Motor neuron (in vitro differentiated cells): ENCODE results near the gene ADD1. TPM values are rescaled to one million over a fixed set of nuclear protein-coding genes. Genes with fewer than 3 reads are reported as not detected.

Experiments used
- ATAC-seq, 8 experiments: fragments of 200-7000 bp; cut with Tn5 transposase; replicated peaks in 6 of 8; 2 replicates each; pipeline ENCODE4 v1.8.0; 2021; ENCODE audit warnings: mild to moderate bottlenecking in 8 of 8, moderate library complexity in 8 of 8
- H3K27ac ChIP-seq, 2 donors: fragments of 250-450 bp; sonication (Bioruptor Pico); 2 replicates each; pipeline ENCODE4 v1.9.0; 2021; ENCODE audit warnings: antibody characterized with exemption in 2 of 2, mild to moderate bottlenecking in 2 of 2, moderate library complexity in 1 of 2
- H3K4me1 ChIP-seq, 2 donors: fragments of 250-450 bp; sonication (Bioruptor Pico); replicated peaks in 1 of 2; 2 replicates each; pipeline ENCODE4 v1.6.1; 2021; ENCODE audit warnings: antibody characterized with exemption in 2 of 2, mild to moderate bottlenecking in 2 of 2, moderate library complexity in 1 of 2
- H3K4me3 ChIP-seq, 5 donors: fragments of 250-450 bp; sonication (Bioruptor Pico); 2 replicates each; pipeline ENCODE4 v1.9.0; 2021; ENCODE audit warnings: antibody characterized with exemption in 5 of 5, mild to moderate bottlenecking in 5 of 5, moderate library complexity in 4 of 5
- WGBS, 10 experiments: fragments of 450-650 bp; shearing (Covaris generic); methylation state at CpG; one replicate each; pipeline ENCODE4 v1.0.0; 2022; 5-methylcytosine and 5-hydroxymethylcytosine counted together
- in situ Hi-C, 9 experiments: fragments of 400-800 bp; cut with MboI; loops; one replicate each; pipeline ENCODE4 v1.15.0; 2021; ENCODE audit warnings: low sequenced_read_pairs in 9 of 9, low pct_unique_long_range_greater_than_20kb in 2 of 9; ENCODE audit not compliant: unreplicated experiment in 9 of 9
- total RNA-seq, 8 experiments: library from RNA; unstranded; fragments of 300-600 nt; gene quantifications; 2 replicates each; pipeline versions ENCODE4 v1.2.3 to v1.2.4, GENCODE V29; 2022

ADD1 gene
- total RNA-seq, 8 experiments from 2014 or later: 104 to 214 (median 136) TPM

DNA sequence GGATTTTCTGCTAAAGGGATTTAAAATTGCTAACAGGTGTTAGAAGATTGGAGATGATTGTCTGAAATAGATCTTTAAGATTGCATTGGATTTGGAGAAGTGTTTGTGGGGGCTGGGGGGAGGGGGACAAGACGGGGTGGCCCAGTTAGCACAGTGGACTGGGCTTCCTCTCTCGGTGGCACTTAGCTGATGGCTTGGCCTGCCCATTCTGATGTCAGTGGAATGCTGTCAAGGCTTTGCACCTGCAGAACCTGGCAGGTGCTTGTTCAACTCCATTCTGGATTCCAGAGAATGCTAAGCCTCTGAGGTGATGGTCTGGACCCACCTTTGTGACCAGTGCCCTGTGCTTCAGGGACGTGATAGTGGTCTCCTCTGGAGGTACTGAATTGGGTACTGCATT is 43.7 kb downstream of the ADD1 start:
- WGBS, 10 experiments: 100% methylated on average over 1 of the region's 3 CpGs; no CpG with 5 or more reads in 9 of the 10 experiments
- in situ Hi-C loops: no loop called here
- ATAC-seq: no peak
- Histone ChIP-seq H3K4me3 (no peak overlapping the region), H3K4me1 (no peaks in the 10 kb centered on the region), H3K27ac (no peak overlapping the region)

GRCh38 chr4:2888886-2889285 is 45.2 kb downstream of the ADD1 start:
- H3K4me3 ChIP-seq: no peak overlapping the region
- no peak for ATAC-seq
- in situ Hi-C loops: no loop called here
- WGBS, 10 experiments: 25 to 100% (median 90%) methylated on average over 1 to 3 of the region's 3 CpGs; no CpG with 5 or more reads in 1 of the 10 experiments
- H3K27ac ChIP-seq: no peak overlapping the region
- no peaks in the 10 kb centered on the region for H3K4me1 ChIP-seq

GRCh38 chr4:2891294-2891693 is 47.6 kb downstream of the ADD1 start:
- Histone ChIP-seq H3K4me3 (no peak overlapping the region), H3K27ac (no peak overlapping the region), H3K4me1 (no peaks in the 10 kb centered on the region)
- 58 to 100% (median 62%) methylated on average over 1 to 5 of the region's 5 CpGs; no CpG with 5 or more reads in 3 of the 10 experiments for WGBS, 10 experiments
- in situ Hi-C loops: no loop called here
- peak in 7 of 8 experiments; percentile 55 to 78 (median 68) for ATAC-seq

DNA sequence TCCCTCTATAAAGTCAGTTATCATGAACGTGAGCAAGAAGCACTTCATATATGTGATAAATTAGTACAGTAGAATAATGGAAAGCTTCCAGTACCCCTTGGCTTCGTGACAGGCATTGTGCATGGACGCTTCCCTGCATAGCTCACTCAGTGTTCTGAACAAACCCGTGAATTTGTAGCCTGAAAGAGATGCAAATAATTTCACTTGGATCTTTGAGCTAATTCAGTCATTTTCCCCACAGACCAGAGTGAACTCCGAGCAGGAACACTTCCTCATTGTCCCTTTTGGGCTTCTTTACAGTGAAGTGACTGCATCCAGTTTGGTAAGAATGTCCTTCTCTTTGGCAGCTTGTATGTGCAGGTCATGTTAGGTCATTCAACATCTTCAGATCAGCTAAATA is 50.1 kb downstream of the ADD1 start:
- H3K27ac ChIP-seq: no peak overlapping the region
- ATAC-seq: no peak
- H3K4me1 ChIP-seq: no peaks in the 10 kb centered on the region
- WGBS, 10 experiments: 17 to 100% (median 86%) methylated on average over 1 to 5 of the region's 5 CpGs; no CpG with 5 or more reads in 3 of the 10 experiments
- no peak overlapping the region for H3K4me3 ChIP-seq
- in situ Hi-C loops: no loop called here

DNA sequence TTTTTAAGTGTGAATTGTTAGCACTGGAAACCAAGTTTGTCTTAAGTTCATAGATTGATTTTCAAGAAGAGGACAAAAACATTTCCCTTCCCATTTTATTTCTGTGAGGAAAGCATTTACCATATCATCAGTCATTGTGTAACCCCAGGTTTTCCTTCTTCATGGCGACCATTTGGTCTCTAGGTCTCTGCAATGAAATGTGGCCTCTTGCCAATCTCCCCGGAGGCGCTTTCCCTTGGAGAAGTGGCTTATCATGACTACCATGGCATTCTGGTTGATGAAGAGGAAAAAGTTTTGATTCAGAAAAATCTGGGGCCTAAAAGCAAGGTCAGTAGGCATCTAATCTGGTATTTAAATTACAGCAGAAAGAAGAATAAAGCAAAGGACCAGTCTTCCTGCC is 54.4 kb downstream of the ADD1 start:
- ATAC-seq: peak in 1 of 8 experiments; percentile 92
- WGBS, 10 experiments: 75 to 100% (median 86%) methylated on average over 1 to 3 of the region's 3 CpGs; no CpG with 5 or more reads in 2 of the 10 experiments
- in situ Hi-C loops: no loop called here
- Histone ChIP-seq H3K4me1 (no peaks in the 10 kb centered on the region), H3K4me3 (no peak overlapping the region), H3K27ac (no peak overlapping the region)

- no peak overlapping the region for H3K27ac ChIP-seq
- WGBS, 10 experiments: 87 to 100% (median 100%) methylated on average over 2 to 4 of the region's 6 CpGs; no CpG with 5 or more reads in 2 of the 10 experiments
- in situ Hi-C loops: no loop called here
- no peak overlapping the region for H3K4me3 ChIP-seq
- H3K4me1 ChIP-seq: no peaks in the 10 kb centered on the region
- peak in 2 of 8 experiments; percentile 28 to 52 for ATAC-seq
These were observed 57.1 kb downstream of the ADD1 start for GRCh38 chr4:2900741-2901140.

GRCh38 chr4:2901186-2901585 is 57.5 kb downstream of the ADD1 start:
- Histone ChIP-seq H3K4me1 (no peaks in the 10 kb centered on the region), H3K27ac (no peak overlapping the region), H3K4me3 (no peak overlapping the region)
- 71 to 100% (median 90%) methylated on average over 1 to 3 of the region's 3 CpGs; no CpG with 5 or more reads in 3 of the 10 experiments for WGBS, 10 experiments
- in situ Hi-C loops: no loop called here
- no peak for ATAC-seq

GRCh38 chr4:2902126-2902525 is 58.5 kb downstream of the ADD1 start:
- no peak for ATAC-seq
- in situ Hi-C loops: no loop called here
- no peaks in the 10 kb centered on the region for H3K4me1 ChIP-seq
- no peak overlapping the region for H3K4me3 ChIP-seq
- WGBS, 10 experiments: 92 to 100% (median 100%) methylated on average over 1 to 2 of the region's 2 CpGs; no CpG with 5 or more reads in 1 of the 10 experiments
- no peak overlapping the region for H3K27ac ChIP-seq

GRCh38 chr4:2905544-2905943 is 61.9 kb downstream of the ADD1 start:
- 81 to 100% (median 90%) methylated on average over 2 to 10 of the region's 13 CpGs; no CpG with 5 or more reads in 4 of the 10 experiments for WGBS, 10 experiments
- H3K27ac ChIP-seq: no peak overlapping the region
- H3K4me1 ChIP-seq: no peaks in the 10 kb centered on the region
- H3K4me3 ChIP-seq: no peak overlapping the region
- in situ Hi-C loops: no loop called here
- ATAC-seq: no peak

GRCh38 chr4:2906218-2906617 is 62.6 kb downstream of the ADD1 start:
- no peak overlapping the region for H3K27ac ChIP-seq
- WGBS, 10 experiments: 84 to 100% (median 94%) methylated on average over 3 to 8 of the region's 8 CpGs
- in situ Hi-C loops: no loop called here
- no peak overlapping the region for H3K4me3 ChIP-seq
- no peaks in the 10 kb centered on the region for H3K4me1 ChIP-seq
- no peak for ATAC-seq

- ATAC-seq: no peak
- Histone ChIP-seq H3K4me1 (no peaks in the 10 kb centered on the region), H3K27ac (no peak overlapping the region), H3K4me3 (no peak overlapping the region)
- in situ Hi-C loops: no loop called here
- 80 to 100% (median 90%) methylated on average over 1 to 3 of the region's 4 CpGs; no CpG with 5 or more reads in 3 of the 10 experiments for WGBS, 10 experiments
These were observed 63.6 kb downstream of the ADD1 start for GRCh38 chr4:2907226-2907625.

DNA sequence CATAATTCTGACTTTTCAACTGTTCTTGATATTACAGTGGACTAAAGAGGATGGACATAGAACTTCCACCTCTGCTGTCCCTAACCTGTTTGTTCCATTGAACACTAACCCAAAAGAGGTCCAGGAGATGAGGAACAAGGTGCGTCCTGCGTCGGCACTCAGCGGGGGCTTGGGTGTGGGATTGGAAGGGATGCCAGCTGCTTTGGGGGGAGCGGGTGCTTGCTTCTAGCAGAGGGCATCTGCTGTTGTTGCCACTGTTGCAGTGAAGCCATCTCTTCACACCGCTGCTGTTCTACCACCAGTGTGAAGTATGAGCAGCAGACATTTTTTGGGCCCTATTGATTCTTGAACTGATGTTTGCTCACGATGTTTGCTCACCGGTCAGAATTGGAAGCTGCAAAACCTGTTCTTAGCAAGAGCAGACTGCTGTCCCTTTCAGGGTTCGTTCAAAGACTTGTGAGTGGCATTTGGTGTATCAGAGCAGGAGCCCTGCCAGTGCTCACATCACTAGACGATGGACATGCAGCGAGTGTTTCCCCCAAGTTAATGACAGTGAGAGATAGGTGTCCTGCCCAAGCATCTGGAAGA is 64.2 kb downstream of the ADD1 start:
- H3K4me3 ChIP-seq: no peak overlapping the region
- ATAC-seq: no peak
- WGBS, 10 experiments: 60 to 100% (median 93%) methylated on average over 1 to 5 of the region's 11 CpGs; no CpG with 5 or more reads in 3 of the 10 experiments
- in situ Hi-C loops: no loop called here
- H3K27ac ChIP-seq: no peak overlapping the region
- H3K4me1 ChIP-seq: no peaks in the 10 kb centered on the region

DNA sequence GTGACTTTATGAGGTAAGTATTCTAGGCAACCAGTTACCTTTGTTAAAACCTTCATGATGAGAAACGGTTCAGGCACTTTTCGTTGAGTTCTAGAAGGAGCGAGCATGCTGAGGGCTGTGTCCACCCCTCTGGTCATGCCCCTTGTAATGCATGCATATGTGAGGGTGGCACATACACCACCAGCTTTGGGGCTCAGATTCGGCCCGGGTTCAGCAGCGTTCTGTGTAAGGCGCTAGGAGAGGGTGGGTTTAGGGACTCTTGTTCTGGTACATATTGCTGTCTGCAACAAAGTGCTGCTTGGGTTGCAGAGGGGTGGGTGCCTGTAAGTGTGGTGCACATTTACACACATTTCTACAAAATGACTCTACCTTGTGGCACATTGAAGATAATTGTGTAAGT is 65.0 kb downstream of the ADD1 start:
- no peak for ATAC-seq
- WGBS, 10 experiments: 87 to 100% (median 100%) methylated on average over 1 to 6 of the region's 7 CpGs; no CpG with 5 or more reads in 3 of the 10 experiments
- no peak overlapping the region for H3K4me3 ChIP-seq
- no peak overlapping the region for H3K27ac ChIP-seq
- no peaks in the 10 kb centered on the region for H3K4me1 ChIP-seq
- in situ Hi-C loops: no loop called here

DNA sequence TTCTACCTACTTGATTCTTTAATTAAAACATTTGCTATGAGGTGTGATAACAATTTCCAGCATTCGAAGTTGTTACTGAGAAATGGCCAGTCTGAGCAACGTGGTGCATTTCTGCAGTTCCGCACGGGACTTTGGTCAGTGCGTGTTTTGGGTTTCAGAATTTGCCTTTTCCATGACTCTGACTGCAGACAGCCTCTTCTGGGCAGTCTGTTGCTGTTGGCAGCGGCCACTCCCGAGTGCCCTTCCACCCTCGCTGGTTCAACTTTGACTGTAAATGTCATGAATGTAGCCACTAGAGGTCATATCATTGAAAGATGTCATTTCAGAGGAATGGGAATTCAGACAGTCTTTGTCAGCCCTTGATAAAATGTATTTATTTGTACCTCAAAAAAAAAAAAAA is 65.9 kb downstream of the ADD1 start:
- 86 to 100% (median 99%) methylated on average over 1 to 8 of the region's 8 CpGs; no CpG with 5 or more reads in 3 of the 10 experiments for WGBS, 10 experiments
- in situ Hi-C loops: no loop called here
- Histone ChIP-seq H3K4me3 (no peak overlapping the region), H3K4me1 (no peaks in the 10 kb centered on the region), H3K27ac (no peak overlapping the region)
- no peak for ATAC-seq
